Right hindlimb (tissue), 1 donor: ENCODE data around the gene LARGE2.
A peak's percentile ranks its signal among the peaks of the same experiment; 100 is the strongest.

Source experiments
- DNase-seq: peaks from one replicate; pipeline ENCODE4 v3.0.0-alpha.2; 2018

The LARGE2 gene

DNA sequence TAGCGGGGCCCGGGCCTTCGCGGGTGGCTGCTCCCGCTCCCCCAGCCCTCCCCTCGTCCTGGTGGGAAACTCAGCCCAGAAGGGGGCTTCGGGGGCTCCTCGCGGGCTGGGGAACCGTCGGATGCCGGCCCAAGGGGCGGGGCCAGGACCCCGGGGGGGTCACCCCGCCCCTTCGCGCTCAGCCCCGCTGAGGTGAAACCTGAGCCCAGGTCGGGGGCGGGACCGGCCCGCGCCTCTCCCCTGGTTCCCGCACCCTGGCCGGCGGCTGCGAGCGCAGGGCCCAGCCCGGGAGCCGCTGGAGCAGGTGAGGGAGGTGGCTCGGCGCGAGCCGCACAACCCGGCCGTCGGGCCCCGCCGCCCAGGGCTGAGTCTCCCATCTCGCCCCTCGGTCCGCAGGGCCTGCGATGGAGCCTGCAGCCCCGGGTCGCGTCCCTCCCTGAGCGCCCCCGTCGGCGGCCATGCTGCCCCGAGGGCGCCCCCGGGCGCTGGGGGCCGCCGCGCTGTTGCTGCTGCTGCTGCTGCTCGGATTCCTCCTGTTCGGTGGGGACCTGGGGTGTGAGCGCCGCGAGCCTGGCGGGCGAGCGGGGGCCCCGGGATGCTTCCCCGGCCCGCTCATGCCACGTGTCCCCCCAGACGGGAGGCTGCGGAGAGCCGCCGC, at the start of gene LARGE2:
TSS of gene LARGE2 (plus strand) at position 232 of the 658 bp plus-strand sequence. CDS start at position 459, 227 bp downstream.
- no peak for DNase-seq

DNA sequence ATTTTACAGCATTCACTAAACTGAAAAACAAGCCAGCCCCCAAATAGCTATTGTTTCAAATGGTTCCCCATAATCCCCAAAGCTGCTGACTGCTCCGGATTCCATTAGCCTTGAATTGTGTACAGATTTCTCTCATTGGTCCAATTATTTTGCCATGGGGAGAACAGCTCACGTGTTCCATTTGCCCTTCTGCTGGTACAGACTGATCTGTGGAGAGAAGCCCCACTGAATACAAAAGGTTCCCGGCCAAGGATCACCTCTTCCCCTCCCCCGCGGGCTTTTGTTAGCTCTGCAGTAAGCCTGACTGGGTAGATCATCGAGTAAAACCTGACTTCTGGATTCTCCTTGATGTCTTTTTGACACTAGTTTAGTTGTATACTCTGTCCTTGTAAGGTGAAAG, 46.1 kb upstream of the LARGE2 start:
- no peak for DNase-seq

DNA sequence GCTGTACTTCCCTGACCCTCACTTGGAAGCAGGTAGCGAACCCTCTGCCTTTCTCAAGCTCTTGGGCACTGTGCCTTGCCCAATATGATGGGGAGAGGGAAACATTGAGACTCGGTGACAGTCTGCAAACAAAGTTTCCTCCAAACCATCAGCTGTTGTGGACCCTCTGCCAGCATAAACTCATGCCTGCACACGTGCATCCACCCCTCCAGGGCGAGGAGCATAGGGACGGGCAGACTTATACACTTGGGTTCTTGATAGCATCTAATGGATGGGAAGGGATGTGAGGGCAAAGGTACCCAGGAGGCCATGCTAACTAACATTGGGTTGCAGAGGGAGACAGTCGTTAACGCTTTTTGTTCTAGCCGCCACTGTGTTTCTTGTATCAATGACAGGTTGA, 45.2 kb upstream of the LARGE2 start:
- no peak for DNase-seq

DNA sequence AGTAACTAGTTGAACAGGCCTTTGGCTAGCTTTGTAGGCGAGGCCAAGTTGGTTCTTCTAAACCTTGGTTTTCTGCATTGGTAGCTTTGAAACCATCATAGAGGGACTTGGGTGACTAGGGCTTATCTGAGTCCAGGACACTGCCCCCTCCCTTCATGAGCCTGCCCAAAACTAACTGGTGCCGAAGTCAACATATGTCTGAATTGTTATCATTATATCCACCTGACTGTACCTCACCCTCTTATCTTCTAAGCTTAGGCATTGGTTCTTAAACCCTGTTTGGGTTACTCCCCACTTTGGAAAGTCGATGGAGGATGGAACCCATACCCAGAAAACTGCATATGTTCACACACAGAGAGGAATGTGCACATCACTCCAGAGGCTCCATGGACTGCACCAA, 44.6 kb upstream of the LARGE2 start:
- DNase-seq = no peak

DNA sequence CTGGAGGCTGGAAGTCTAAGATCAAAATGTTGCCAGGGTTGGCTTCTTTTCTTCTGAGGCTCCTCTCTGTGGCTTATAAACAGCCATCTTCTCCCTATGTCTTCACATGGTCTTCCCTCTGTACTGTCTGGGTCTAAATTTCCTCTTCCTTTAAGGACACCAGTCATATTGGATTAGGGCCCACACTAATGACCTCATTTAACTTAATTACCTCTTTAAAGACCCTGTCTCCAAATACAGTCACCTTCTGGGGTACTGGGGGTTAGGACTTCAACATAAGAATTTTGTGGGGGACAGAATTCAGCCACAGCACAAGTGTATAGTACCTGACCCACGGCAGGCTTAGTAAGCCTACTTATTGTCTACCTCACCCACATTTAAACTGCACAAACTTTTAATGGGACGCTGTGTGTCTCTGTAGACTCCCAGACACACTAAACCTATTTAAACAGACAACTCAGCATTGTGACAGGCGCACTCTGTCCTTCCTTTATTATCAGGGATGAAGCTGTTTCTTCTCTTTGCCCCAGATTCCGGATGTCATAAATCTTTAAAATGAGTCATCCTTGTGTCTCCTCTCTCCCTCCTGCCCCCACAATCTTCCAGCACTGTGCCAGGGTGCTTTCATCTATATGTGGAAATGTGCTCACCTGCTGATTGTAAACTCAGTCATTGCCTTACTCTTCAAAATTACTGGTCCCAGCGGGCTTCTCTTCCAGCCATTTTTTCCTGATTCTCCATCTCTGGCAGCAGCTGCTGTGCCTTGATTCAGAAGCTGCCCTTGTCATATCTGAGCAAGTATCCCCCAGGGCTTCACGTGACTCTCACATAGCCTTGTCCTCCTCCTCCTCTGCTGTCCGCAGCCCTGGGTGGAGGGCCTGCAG, 42.4 kb upstream of the LARGE2 start:
- no peak for DNase-seq

DNA sequence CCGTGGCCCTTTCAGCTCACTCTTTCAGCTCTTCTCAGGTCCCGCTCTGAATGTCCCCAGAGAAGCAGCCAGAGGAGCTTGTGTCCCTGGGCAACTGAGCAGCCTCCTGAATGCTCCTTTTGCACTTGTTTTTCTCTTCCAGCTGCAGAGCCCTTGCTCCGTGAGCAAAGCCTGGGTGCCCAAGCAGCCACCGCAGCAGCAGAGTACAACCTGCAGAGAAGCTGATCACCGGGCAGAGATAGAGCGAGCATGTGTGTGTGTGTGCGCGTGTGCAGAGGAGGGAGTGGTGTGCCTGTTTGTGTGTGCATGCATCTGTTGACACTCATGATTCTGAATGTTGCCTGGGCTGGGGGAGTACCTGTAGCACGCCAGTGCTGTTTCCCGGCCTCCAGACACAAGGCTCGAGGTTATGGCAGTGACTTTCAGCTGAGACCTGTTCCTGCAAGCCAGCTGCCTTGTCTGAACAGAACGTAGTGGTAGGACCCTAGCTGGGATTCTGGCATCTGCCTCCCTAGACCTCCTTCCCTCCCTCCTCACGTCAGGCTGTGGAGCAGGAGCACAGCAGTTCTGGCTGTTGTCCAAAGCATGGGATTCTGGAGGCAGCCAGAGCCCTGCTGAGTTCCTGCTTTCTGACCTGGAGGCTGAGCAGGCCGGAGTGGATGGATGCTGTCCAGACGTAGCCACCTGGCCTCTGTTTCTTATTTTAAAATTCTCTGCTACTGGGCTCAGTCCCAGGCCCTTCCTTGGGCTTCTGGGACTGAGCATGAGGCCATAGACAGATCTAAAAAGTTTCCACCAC, 41.5 kb upstream of the LARGE2 start:
- no peak for DNase-seq

DNA sequence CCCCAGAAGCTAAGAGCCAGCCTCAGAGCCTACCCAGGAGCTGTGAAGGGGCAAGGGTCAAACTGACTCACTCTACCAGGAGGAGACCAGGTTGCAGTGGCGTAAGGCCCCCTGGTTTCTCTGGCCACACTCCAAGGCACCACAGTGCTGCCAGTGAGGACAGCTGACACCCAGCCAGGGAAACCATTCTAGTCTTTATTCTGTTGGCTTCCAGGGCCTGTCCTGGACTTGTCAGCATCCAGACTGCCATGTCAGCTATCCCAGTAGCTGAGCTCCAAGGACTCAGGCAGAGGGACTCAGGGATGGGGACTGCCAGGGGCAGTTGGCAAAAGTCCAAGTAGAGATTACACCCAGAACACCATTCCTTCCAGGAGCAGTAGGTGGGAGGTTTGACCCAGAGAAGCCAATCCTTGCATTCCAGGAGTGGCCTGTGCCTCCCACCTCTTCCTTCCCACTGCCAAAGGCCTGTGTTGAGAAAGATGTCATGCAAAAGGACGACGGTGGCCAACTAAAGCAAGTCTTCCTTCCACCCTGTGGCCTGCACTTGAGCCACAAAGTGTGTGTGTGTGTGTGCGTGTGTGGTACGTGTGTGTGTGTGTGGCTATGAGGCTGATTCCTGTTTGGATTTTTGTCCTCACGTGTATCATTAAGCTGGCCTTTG, 40.6 kb upstream of the LARGE2 start:
- no peak for DNase-seq

DNA sequence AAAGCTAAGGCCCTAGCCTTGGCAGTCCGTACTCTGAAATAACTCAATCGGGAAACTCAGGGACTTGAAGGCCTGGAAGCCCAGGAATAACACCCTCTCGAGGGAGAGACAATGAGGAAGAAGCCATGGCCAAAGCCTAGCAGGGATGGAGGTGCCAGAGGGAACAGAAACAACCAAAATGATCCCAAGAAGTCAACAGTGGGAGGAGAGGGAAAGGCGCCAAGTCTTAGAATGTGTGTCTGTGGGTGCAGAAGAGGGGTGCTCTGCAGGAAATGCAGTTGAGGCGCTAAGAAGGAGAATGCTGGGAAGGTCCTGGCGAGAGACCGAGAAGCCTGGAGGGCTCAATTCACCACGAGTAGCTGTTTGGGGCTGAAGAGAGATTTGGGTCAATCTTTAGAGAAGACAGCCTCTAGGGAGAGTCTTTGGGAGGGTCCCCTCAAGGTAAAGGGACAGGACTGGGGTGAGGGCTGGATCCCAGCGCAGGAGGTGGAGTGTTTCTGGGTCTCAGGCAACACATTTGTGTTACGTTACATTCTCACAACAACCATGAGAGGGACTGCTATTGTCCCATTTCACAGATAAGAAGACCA, 37.8 kb upstream of the LARGE2 start:
- DNase-seq = no peak

DNA sequence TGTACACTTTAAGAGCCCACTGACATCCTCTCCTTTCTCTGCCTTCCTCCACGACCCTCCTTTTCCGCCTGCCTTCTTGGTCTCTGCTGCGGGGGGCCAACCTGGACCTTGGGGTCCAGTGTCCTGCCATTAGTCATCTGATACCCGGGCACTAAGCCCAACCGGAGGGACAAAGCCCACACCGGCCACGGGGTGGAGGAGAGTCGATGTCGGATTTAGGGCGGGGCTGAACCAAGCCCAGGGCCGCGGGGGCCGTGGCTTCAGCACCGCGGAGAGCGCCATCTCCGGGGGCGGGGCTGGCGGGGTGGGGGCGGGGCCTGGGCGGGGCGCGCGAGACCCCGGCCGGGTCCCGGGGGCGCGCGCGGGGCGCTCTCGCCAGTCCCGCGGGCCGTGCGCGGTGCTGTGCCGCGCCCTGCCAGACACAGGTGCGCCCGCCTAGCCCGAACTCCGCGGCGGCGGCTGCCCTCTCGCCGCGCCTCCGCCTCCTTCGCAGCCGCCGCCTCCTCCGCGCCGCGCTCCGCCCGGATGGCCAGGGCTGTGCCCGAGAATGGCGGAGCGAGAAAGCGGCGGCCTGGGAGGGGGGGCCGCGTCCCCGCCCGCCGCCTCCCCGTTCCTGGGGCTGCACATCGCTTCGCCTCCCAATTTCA, 37.1 kb upstream of the LARGE2 start, which contains the start of gene MAPK8IP1:
TSS of gene MAPK8IP1 (plus strand) at position 378 of the 647 bp plus-strand sequence. CDS start at position 548, 170 bp downstream.
- DNase-seq = peak; percentile 53

DNA sequence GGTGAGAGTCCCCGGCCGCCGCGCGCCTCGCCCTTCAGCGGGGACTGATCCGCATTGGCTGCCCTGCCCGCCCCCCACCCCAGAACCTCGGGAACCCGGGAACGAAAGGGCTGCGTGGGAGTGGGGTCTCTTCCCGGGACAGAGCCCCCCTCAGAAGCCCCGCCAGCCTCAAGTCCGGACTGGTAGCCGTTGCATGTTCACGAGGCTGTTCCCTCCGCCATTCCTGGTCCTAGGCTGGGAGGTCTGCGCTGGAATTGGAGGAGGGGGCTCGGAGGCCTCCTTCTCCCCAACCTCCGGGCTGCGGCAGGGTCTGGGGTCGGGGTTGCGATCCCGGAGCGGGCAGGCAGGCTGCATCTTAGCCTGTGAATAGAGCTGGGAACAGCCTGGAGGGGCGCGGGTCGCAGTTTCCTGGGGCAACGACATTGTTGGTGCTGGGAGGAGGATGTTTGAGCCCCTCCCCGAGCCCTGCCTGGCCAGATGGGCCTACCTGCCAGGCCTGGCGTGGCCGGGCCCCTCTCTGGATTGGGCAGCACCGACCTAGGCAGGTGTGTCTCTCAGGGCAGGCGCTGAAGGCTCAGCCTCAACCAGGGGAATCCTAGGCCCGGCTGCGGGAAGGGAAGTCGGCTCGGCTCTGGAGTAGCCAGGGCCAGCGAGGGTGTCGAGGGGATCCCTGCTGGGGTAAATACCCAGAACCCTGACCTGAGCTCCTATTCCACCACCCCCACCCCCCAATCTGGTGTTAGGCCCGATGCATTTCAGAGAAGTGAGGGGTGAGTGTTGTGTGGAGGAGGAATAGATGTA, 36.3 kb upstream of the LARGE2 start:
- no peak for DNase-seq

DNA sequence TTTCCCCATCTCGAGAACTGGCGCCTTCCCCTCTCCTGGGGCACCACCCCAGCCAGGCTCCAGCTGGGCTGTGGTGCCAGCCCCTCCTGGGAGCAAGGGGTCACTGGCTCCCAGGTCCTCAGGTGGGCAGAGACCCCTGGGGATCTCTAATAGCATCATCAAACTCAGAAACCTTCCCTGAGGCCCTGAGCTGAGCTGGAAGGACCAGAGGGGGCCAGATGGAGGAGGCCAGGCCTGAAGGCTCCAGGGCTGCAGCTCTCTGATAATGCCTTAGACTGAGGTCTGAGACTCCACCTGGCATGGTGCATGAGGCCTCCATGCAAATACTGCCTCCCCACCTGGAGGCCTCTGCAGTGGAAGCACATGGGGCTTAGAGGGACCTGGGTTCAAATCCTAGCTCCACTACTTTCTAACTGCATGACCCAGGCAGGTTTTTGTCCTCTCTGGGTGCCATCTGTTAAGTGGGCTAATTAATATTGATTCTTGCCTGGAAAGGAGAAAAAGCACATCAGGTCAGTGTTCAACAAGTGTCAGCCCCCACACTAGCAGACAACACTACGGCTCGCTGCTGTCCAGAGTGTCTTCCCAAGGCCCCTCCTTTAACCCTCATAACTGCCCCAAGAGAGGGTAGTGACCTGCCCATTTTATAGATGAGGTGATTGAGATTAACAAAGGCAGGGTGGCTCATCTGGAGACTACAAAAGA, 35.5 kb upstream of the LARGE2 start:
- DNase-seq = no peak

DNA sequence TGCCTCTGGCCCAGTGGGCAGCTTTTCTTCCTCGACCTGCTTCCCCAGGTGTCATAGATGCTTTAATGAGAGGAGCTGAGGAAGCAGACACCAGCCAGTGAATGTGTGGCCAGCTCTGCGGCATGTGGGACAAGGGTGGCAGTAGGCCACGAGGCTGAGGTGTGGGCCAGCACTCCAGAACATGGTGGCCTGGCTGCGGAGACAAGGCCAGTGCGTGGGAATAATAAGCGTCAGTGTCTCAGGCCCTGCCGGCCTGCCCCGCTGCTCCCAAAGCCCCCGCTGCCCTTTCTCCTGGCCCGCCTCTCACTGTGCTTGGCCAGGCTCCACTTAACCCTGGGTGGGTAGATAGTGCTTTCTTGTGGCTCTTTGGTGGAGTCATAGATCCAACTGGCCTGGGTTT, 34.9 kb upstream of the LARGE2 start:
- no peak for DNase-seq

DNA sequence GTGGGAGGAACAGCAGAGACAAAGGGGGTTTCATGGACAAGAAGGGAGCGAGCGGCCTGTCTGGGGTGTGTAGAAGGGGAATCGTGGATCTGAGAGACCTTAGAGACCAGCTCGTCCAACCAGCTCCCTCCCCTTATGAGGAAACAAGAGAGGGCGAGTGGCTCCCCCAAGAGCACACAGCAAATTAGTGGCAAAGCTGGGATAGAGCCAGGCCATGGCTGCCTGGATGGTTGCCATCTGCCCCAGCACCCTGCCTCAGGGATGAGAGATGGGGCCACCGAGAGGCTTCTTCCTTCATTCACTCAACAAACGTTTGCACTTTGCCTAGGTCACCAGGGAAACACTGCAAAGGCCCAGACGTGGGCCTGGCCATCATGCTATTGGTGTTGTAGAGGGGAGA, 32.9 kb upstream of the LARGE2 start:
- no peak for DNase-seq

DNA sequence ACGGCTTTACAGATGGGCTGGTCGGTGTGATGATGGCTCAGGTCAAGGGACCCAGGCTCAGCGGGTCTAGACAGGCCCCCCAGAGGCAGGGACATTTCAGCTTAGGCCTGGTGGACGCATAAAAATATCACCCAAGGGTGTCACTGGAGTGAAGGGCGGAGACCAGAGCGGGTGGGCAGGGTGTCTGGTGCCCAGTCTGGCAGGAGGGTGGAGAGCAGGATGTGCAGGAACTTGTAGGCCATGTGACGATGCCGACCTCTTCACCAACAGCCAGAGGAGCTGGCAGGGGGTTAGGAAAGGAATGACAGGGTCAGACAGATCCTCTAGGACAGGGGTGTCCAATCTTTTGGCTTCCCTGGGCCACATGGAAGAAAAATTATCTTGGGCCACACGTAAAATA, 32.5 kb upstream of the LARGE2 start:
- DNase-seq = no peak

DNA sequence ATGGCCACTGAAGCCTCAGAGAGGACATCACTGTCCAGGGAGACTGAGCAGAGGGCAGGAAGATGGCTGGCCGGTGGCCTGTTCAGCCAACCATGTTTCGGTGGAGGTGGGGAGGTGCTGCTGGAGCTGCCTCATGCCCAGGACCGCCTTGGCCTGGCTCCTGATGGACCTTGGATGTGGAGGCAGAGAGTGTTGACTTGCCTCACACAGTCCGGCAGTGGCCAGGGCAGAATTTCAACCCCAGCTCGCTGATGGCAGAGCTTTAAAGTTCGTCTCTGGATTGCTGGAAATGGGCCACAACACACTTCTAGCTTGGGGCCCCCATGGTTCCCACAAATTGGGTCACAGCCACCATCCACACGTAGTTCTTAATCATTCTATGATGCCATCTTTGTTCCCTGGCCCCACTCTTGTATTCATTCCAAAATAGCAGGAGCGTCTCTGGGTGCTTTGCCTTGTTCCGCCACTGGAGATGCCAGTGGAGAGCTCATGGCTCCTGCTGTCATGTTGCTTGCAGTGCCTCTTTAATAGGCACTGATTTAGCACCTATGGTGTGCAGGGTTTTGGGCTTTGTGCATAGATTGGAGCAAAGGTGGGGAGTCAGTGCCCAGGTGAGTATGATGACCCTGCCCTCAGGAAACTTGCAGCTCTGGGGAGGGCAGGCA, 31.4 kb upstream of the LARGE2 start:
- no peak for DNase-seq

DNA sequence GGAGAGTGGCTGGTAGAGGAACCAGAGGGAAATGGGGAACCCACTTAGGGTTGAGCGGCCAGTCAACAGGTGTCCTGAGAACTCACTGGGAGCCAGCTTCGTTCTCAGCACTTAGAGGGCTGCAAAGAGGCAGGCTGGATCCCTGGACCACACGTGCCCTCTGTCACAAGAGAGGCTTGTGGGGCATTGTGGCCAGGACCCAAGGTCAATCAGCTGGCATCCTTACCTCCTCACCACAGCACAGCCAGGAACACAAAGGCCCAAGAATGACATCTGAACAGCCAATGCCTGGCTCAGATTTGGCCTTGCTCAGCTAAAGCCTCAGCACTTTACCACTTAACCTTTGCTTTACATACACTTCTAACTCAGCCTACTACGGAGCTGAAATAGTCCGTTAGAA, 29.6 kb upstream of the LARGE2 start:
- no peak for DNase-seq

DNA sequence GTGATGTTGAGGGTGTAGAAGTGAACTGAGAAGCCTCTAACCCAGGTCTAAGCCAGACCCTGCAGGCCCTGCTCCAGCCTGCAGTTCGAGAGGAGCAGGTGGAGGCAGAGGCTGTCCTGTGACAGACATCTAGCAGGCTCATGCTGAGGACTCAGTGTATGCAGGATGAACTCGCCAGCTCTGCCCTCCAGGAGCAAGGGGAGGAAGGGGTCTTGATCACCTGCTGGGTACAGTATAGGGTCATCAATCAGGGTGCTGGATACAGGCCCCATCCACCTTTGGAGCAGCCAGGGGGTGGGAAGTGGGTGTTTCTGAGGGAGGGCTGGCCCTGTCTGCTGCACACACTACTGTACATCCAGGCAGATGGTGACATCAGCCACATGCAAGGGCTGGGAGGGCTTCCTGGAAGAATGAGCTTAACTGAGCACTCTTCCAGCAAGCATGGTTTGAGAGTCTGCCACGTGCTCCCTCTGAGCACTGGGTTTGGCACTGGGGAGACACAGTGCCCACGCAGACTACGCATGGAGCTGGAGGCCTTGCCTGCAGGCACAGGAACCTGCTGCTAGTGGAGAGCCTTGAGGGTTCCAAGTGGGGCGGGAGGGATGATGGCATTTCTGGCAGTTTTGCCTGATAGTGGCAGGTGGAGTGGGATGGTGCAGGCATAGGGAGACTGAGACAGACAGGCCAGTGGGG, 27.8 kb upstream of the LARGE2 start:
- DNase-seq = no peak

DNA sequence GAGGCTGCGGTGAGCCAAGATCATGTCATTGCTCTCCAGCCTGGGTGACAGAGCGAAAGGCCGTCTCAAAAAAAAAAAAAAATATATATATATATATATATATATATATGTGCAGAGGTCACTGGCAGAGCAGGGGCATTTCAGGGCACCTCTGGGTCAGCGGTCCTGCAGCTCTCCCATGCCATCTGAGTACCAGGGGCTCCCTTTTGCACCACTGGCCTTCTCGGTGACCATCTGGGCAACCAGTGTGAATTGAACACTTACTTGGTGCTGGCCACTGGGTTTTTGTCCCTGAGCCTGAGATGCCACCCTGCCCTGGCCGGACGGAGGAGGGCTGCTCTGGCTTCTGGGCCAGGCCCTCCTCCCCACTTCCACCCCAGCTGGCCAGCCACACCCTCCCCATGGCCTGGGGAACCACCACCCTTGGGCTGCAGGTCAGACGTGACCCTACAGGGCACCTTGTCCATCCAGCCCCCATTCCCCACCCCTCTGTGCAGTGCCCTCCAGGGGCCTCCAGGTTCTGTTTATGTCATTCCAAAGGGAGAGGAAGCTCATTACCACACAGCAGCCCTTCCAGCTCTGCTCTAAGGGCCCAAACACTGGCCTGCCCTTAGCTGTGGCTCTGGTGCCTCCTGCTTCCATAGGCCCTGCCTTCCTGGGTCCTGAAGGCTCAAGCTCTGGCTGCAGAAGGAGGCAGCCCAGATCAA, 26.8 kb upstream of the LARGE2 start:
- no peak for DNase-seq
